ENCODE measurements around the gene IGFBP4. TPM values are rescaled to one million over a fixed set of nuclear protein-coding genes. Genes with fewer than 3 reads are reported as not detected.
"Not testable (repeated sequence)": the region's sequence is repeated elsewhere in the genome, so short reads cannot be mapped to it uniquely, and the experiment has no call there.

IGFBP4 gene
- total and polyA plus RNA-seq, 9 donors = 105 to 325 (median 273) TPM

GRCh38 chr17:40414312-40414711 lies 28.9 kb upstream of the IGFBP4 start:
- H3K4me1 ChIP-seq (ENCODE audit: control insufficient read depth, insufficient read depth, low read length) = peaks cover 15% of the 10 kb centered on the region
- H3K27ac ChIP-seq (ENCODE audit: low read length); DNase-seq; H3K4me3 ChIP-seq (ENCODE audit: low read length); H3K9me3 ChIP-seq (replicated peaks; ENCODE audit: control insufficient read depth, low read depth, low read length); H3K36me3 ChIP-seq (ENCODE audit: control insufficient read depth, insufficient read depth, low read length); H3K27me3 ChIP-seq (ENCODE audit: control insufficient read depth, insufficient read depth, low read length): not testable (repeated sequence)
- no CpG with 5 or more reads among the region's 4 CpGs for WGBS (ENCODE audit: insufficient coverage)

GRCh38 chr17:40415390-40415789 lies 27.9 kb upstream of the IGFBP4 start:
- H3K4me3 ChIP-seq (ENCODE audit: low read length) = no peak overlapping the region
- H3K27ac ChIP-seq (ENCODE audit: low read length) = no peak overlapping the region
- peaks cover 15% of the 10 kb centered on the region for H3K4me1 ChIP-seq (ENCODE audit: control insufficient read depth, insufficient read depth, low read length)
- no peaks in the 10 kb centered on the region for H3K9me3 ChIP-seq (replicated peaks; ENCODE audit: control insufficient read depth, low read depth, low read length)
- peak; percentile 54 for DNase-seq
- no CpG with 5 or more reads among the region's 3 CpGs for WGBS (ENCODE audit: insufficient coverage)
- peaks cover 2% of the 10 kb centered on the region for H3K36me3 ChIP-seq (ENCODE audit: control insufficient read depth, insufficient read depth, low read length)
- no peaks in the 10 kb centered on the region for H3K27me3 ChIP-seq (ENCODE audit: control insufficient read depth, insufficient read depth, low read length)

- no peak for DNase-seq
- no CpG with 5 or more reads among the region's 3 CpGs for WGBS (ENCODE audit: insufficient coverage)
- peaks cover 2% of the 10 kb centered on the region for H3K36me3 ChIP-seq (ENCODE audit: control insufficient read depth, insufficient read depth, low read length)
- peaks cover 15% of the 10 kb centered on the region for H3K4me1 ChIP-seq (ENCODE audit: control insufficient read depth, insufficient read depth, low read length)
- H3K9me3 ChIP-seq (replicated peaks; ENCODE audit: control insufficient read depth, low read depth, low read length) = no peaks in the 10 kb centered on the region
- H3K27ac ChIP-seq (ENCODE audit: low read length) = no peak overlapping the region
- peak overlapping the region; percentile 78 for H3K4me3 ChIP-seq (ENCODE audit: low read length)
- H3K27me3 ChIP-seq (ENCODE audit: control insufficient read depth, insufficient read depth, low read length) = no peaks in the 10 kb centered on the region
These were observed 26.6 kb upstream of the IGFBP4 start for GRCh38 chr17:40416671-40417070.

GRCh38 chr17:40417258-40417608 lies 26.0 kb upstream of the IGFBP4 start:
- Histone ChIP-seq H3K27ac (ENCODE audit: low read length) (peak overlapping the region; percentile 55), H3K27me3 (ENCODE audit: control insufficient read depth, insufficient read depth, low read length) (no peaks in the 10 kb centered on the region), H3K9me3 (replicated peaks; ENCODE audit: control insufficient read depth, low read depth, low read length) (no peaks in the 10 kb centered on the region), H3K36me3 (ENCODE audit: control insufficient read depth, insufficient read depth, low read length) (peaks cover 2% of the 10 kb centered on the region), H3K4me3 (ENCODE audit: low read length) (peak overlapping the region; percentile 78), H3K4me1 (ENCODE audit: control insufficient read depth, insufficient read depth, low read length) (peaks cover 15% of the 10 kb centered on the region)
- WGBS (ENCODE audit: insufficient coverage) = 0% methylated on average over 19 of the region's 21 CpGs
- no peak for DNase-seq

- Histone ChIP-seq H3K9me3 (replicated peaks; ENCODE audit: control insufficient read depth, low read depth, low read length) (no peaks in the 10 kb centered on the region), H3K27me3 (ENCODE audit: control insufficient read depth, insufficient read depth, low read length) (no peaks in the 10 kb centered on the region), H3K4me1 (ENCODE audit: control insufficient read depth, insufficient read depth, low read length) (peaks cover 15% of the 10 kb centered on the region), H3K4me3 (ENCODE audit: low read length) (peak within 1 kb of the TSS; percentile 78), H3K27ac (ENCODE audit: low read length) (peak within 1 kb of the TSS; percentile 75), H3K36me3 (ENCODE audit: control insufficient read depth, insufficient read depth, low read length) (peaks cover 2% of the 10 kb centered on the region)
- WGBS (ENCODE audit: insufficient coverage) = 0% methylated on average over 36 of the region's 49 CpGs
- DNase-seq = peak; percentile 100
These were observed 25.4 kb upstream of the IGFBP4 start, which contains the start of gene TOP2A for GRCh38 chr17:40417609-40418427. Gene TOP2A, minus strand, starts transcription at chr17:40417896. Its CDS starts 105 bp downstream, at chr17:40417791.

- Histone ChIP-seq H3K27me3 (ENCODE audit: control insufficient read depth, insufficient read depth, low read length) (no peaks in the 10 kb centered on the region), H3K4me3 (ENCODE audit: low read length) (peak overlapping the region; percentile 47), H3K9me3 (replicated peaks; ENCODE audit: control insufficient read depth, low read depth, low read length) (no peaks in the 10 kb centered on the region), H3K36me3 (ENCODE audit: control insufficient read depth, insufficient read depth, low read length) (peaks cover 2% of the 10 kb centered on the region), H3K4me1 (ENCODE audit: control insufficient read depth, insufficient read depth, low read length) (peaks cover 16% of the 10 kb centered on the region), H3K27ac (ENCODE audit: low read length) (peak overlapping the region; percentile 75)
- DNase-seq = no peak
- WGBS (ENCODE audit: insufficient coverage) = 42% methylated on average over 7 of the region's 16 CpGs
These were observed 24.9 kb upstream of the IGFBP4 start for GRCh38 chr17:40418428-40418706.

- Histone ChIP-seq H3K4me3 (ENCODE audit: low read length) (no peak overlapping the region), H3K27me3 (ENCODE audit: control insufficient read depth, insufficient read depth, low read length) (no peaks in the 10 kb centered on the region), H3K9me3 (replicated peaks; ENCODE audit: control insufficient read depth, low read depth, low read length) (no peaks in the 10 kb centered on the region), H3K4me1 (ENCODE audit: control insufficient read depth, insufficient read depth, low read length) (peaks cover 17% of the 10 kb centered on the region), H3K27ac (ENCODE audit: low read length) (peak overlapping the region; percentile 25), H3K36me3 (ENCODE audit: control insufficient read depth, insufficient read depth, low read length) (no peaks in the 10 kb centered on the region)
- 51% methylated on average over 6 of the region's 11 CpGs for WGBS (ENCODE audit: insufficient coverage)
- DNase-seq = peak; percentile 68
These were observed 23.5 kb upstream of the IGFBP4 start for GRCh38 chr17:40419559-40420331.

GRCh38 chr17:40422990-40423633 lies 20.1 kb upstream of the IGFBP4 start:
- 57% methylated on average over 1 of the region's 3 CpGs for WGBS (ENCODE audit: insufficient coverage)
- no peaks in the 10 kb centered on the region for H3K9me3 ChIP-seq (replicated peaks; ENCODE audit: control insufficient read depth, low read depth, low read length)
- H3K36me3 ChIP-seq (ENCODE audit: control insufficient read depth, insufficient read depth, low read length) = no peaks in the 10 kb centered on the region
- H3K27ac ChIP-seq (ENCODE audit: low read length) = no peak overlapping the region
- peaks cover 10% of the 10 kb centered on the region for H3K4me1 ChIP-seq (ENCODE audit: control insufficient read depth, insufficient read depth, low read length)
- H3K4me3 ChIP-seq (ENCODE audit: low read length) = no peak overlapping the region
- no peaks in the 10 kb centered on the region for H3K27me3 ChIP-seq (ENCODE audit: control insufficient read depth, insufficient read depth, low read length)
- no peak for DNase-seq

GRCh38 chr17:40425741-40426140 lies 17.5 kb upstream of the IGFBP4 start:
- H3K9me3 ChIP-seq (replicated peaks; ENCODE audit: control insufficient read depth, low read depth, low read length) = no peaks in the 10 kb centered on the region
- DNase-seq = no peak
- H3K36me3 ChIP-seq (ENCODE audit: control insufficient read depth, insufficient read depth, low read length) = no peaks in the 10 kb centered on the region
- H3K4me3 ChIP-seq (ENCODE audit: low read length) = no peak overlapping the region
- no peak overlapping the region for H3K27ac ChIP-seq (ENCODE audit: low read length)
- H3K27me3 ChIP-seq (ENCODE audit: control insufficient read depth, insufficient read depth, low read length) = no peaks in the 10 kb centered on the region
- 28% methylated on average over 2 of the region's 4 CpGs for WGBS (ENCODE audit: insufficient coverage)
- peaks cover 2% of the 10 kb centered on the region for H3K4me1 ChIP-seq (ENCODE audit: control insufficient read depth, insufficient read depth, low read length)

GRCh38 chr17:40427002-40427491 lies 16.2 kb upstream of the IGFBP4 start:
- Histone ChIP-seq H3K27ac (ENCODE audit: low read length) (no peak overlapping the region), H3K4me1 (ENCODE audit: control insufficient read depth, insufficient read depth, low read length) (peaks cover 2% of the 10 kb centered on the region), H3K4me3 (ENCODE audit: low read length) (no peak overlapping the region), H3K27me3 (ENCODE audit: control insufficient read depth, insufficient read depth, low read length) (no peaks in the 10 kb centered on the region), H3K9me3 (replicated peaks; ENCODE audit: control insufficient read depth, low read depth, low read length) (no peaks in the 10 kb centered on the region), H3K36me3 (ENCODE audit: control insufficient read depth, insufficient read depth, low read length) (no peaks in the 10 kb centered on the region)
- DNase-seq = no peak

Measured in muscle of leg (tissue), 11 donors.